Gastroesophageal sphincter (tissue), 4 donors: ENCODE measurements around the gene ZNF717. TPM values are rescaled to one million over a fixed set of nuclear protein-coding genes. Genes with fewer than 3 reads are reported as not detected.
"Not testable (repeated sequence)": the region's sequence is repeated elsewhere in the genome, so short reads cannot be mapped to it uniquely, and the experiment has no call there.

Experiments
- ATAC-seq: fragments of 150-250 bp; one replicate; pipeline ENCODE4 v1.9.1; 2016; ENCODE audit warnings: mild to moderate bottlenecking, moderate library complexity
- H3K27ac ChIP-seq, 4 donors: fragments of 200-600 bp; sonication (generic) in 3 of 4; 1 replicate in 3 of 4; 2 replicates in 1 of 4; pipeline ENCODE4 v1.5.1; 2016 to 2019
- H3K27me3 ChIP-seq: fragments of 200-600 bp; sonication (generic); one replicate; pipeline ENCODE4 v1.5.1; 2019
- H3K36me3 ChIP-seq, 2 donors: fragments of 200-600 bp; sonication (generic); one replicate each; pipeline ENCODE4 v1.5.1; 2019; ENCODE audit warnings: control low read depth in 1 of 2
- H3K4me1 ChIP-seq, 3 donors: fragments of 200-600 bp; sonication (generic); 1 replicate in 2 of 3; 2 replicates in 1 of 3; pipeline ENCODE4 v1.5.1; 2016 to 2019; ENCODE audit warnings: control low read depth in 2 of 3
- H3K4me3 ChIP-seq, 2 donors: fragments of 200-600 bp; sonication (generic); one replicate each; pipeline ENCODE4 v1.5.1; 2019; ENCODE audit warnings: mild to moderate bottlenecking in 1 of 2, moderate library complexity in 1 of 2
- H3K9me3 ChIP-seq, 3 donors: fragments of 200-600 bp; sonication (generic); one replicate each; pipeline ENCODE4 v1.5.1; 2017 to 2019; ENCODE audit warnings: control low read depth in 2 of 3
- CTCF ChIP-seq, 4 experiments: fragments of 200-600 bp in 2 of 4; fragments of 450-650 bp in 2 of 4; sonication (generic) in 1 of 4; IDR thresholded peaks; one replicate each; pipeline ENCODE4 v1.5.1; 2017 to 2019; ENCODE audit warnings: antibody characterized with exemption in 4 of 4, mild to moderate bottlenecking in 2 of 4, moderate library complexity in 2 of 4
- EP300 ChIP-seq: sonication (generic); formaldehyde crosslinking; IDR thresholded peaks from one replicate; pipeline ENCODE4 v1.6.1; 2017; ENCODE audit warnings: antibody characterized with exemption, mild to moderate bottlenecking
- POLR2A ChIP-seq, 2 donors: fragments of 450-650 bp; IDR thresholded peaks; one replicate each; pipeline ENCODE4 v1.6.1; 2017; ENCODE audit warnings: antibody characterized with exemption in 2 of 2, mild to moderate bottlenecking in 2 of 2, moderate library complexity in 1 of 2
- POLR2AphosphoS5 ChIP-seq: sonication (generic); formaldehyde crosslinking; IDR thresholded peaks from one replicate; pipeline ENCODE4 v1.6.1; 2017; ENCODE audit warnings: antibody characterized with exemption
- WGBS, 2 donors: methylation state at CpG; one replicate each; pipeline ENCODE4 v1.1.5; 2018; ENCODE audit warnings: low coverage in 1 of 2; 5-methylcytosine and 5-hydroxymethylcytosine counted together
- total RNA-seq, 4 donors: library from RNA; depleted of rRNA; stranded (reverse); fragments of >200 nt; gene quantifications; one replicate each; pipeline ENCODE4 v1.1.0, GENCODE V29; 2016

ZNF717 gene
- total RNA-seq = 10 to 100 TPM in 2 of 4 donors, 1 to 10 TPM in 2; 7.2 to 18.8 (median 9.7) TPM

- H3K27ac ChIP-seq = peak within 1 kb of the TSS; percentile 84 to 93 (median 90)
- peak within 1 kb of the TSS; percentile 66 to 80 for H3K4me3 ChIP-seq
- WGBS, 2 donors = 0% methylated on average over 4 of the region's 52 CpGs; no CpG with 5 or more reads in 1 of the 2 donors
- not testable (repeated sequence) for ATAC-seq, H3K4me1 ChIP-seq, H3K27me3 ChIP-seq
- H3K36me3 ChIP-seq = peaks cover 0 to 26% of the 10 kb centered on the region in 2 donors
- TF ChIP-seq POLR2A (IDR thresholded peaks at IDR 0.05) = peak; percentile 33 to 60
- TF ChIP-seq POLR2AphosphoS5 = peak; percentile 73
- peak in 3 of 4 experiments; percentile 23 to 35 (median 30) for TF ChIP-seq CTCF (IDR thresholded peaks at IDR 0.05)
- H3K9me3 ChIP-seq = peaks cover 0 to 16% (median 0%) of the 10 kb centered on the region in 3 donors
These were observed at the start of gene ZNF717 for GRCh38 chr3:75785081-75785755. Gene ZNF717, minus strand, starts transcription at chr3:75785549. Its CDS starts 2,187 bp downstream, at chr3:75783362.

- not testable (repeated sequence) for H3K27ac ChIP-seq, H3K36me3 ChIP-seq, ATAC-seq, H3K4me3 ChIP-seq, H3K9me3 ChIP-seq, H3K27me3 ChIP-seq, H3K4me1 ChIP-seq
- WGBS, 2 donors = 43 to 89% methylated on average over 1 of the region's 1 CpG
These were observed 45.7 kb upstream of the ZNF717 start for GRCh38 chr3:75831076-75831475.

GRCh38 chr3:75818019-75818418 is 32.7 kb upstream of the ZNF717 start:
- H3K4me1 ChIP-seq, H3K4me3 ChIP-seq, H3K9me3 ChIP-seq, H3K27ac ChIP-seq, H3K27me3 ChIP-seq, H3K36me3 ChIP-seq, ATAC-seq: not testable (repeated sequence)
- WGBS, 2 donors = 27 to 37% methylated on average over 1 of the region's 1 CpG

GRCh38 chr3:75816287-75817180 is 31.2 kb upstream of the ZNF717 start:
- H3K27me3 ChIP-seq, H3K36me3 ChIP-seq, ATAC-seq, H3K4me3 ChIP-seq, H3K27ac ChIP-seq, H3K4me1 ChIP-seq, H3K9me3 ChIP-seq: not testable (repeated sequence)
- WGBS, 2 donors = 54 to 58% methylated on average over 6 to 9 of the region's 9 CpGs

GRCh38 chr3:75814797-75815196 is 29.4 kb upstream of the ZNF717 start:
- H3K4me3 ChIP-seq = no peak overlapping the region
- peaks cover 0 to under 1% (median 0%) of the 10 kb centered on the region in 3 donors for H3K9me3 ChIP-seq
- no peaks in the 10 kb centered on the region for H3K4me1 ChIP-seq
- no peak for ATAC-seq
- no peak overlapping the region for H3K27ac ChIP-seq
- no peaks in the 10 kb centered on the region for H3K36me3 ChIP-seq
- TF ChIP-seq POLR2A (IDR thresholded peaks at IDR 0.05) (no peak), EP300 (no peak), CTCF (IDR thresholded peaks at IDR 0.05) (no peak), POLR2AphosphoS5 (no peak)
- peaks cover 3% of the 10 kb centered on the region for H3K27me3 ChIP-seq
- WGBS, 2 donors = 38 to 42% methylated on average over 3 of the region's 3 CpGs

GRCh38 chr3:75782506-75782905 is 2.8 kb downstream of the ZNF717 start:
- peaks cover 0 to 40% (median 0%) of the 10 kb centered on the region in 3 donors for H3K9me3 ChIP-seq
- peaks cover 0 to 53% of the 10 kb centered on the region in 2 donors for H3K36me3 ChIP-seq
- WGBS, 2 donors = 86 to 100% methylated on average over 7 to 9 of the region's 16 CpGs

More at GRCh38 chr3:75782506-75782905, 2.8 kb downstream of the ZNF717 start:
- H3K4me1 ChIP-seq = peaks cover 0 to 7% (median 0%) of the 10 kb centered on the region in 3 donors
- no peak for TF ChIP-seq POLR2A (IDR thresholded peaks at IDR 0.05)
- TF ChIP-seq POLR2AphosphoS5 = no peak
- no peak for TF ChIP-seq CTCF (IDR thresholded peaks at IDR 0.05)
- no peak for TF ChIP-seq EP300
- no peak for ATAC-seq
- H3K27ac ChIP-seq = no peak overlapping the region
- no peak overlapping the region for H3K4me3 ChIP-seq
- H3K27me3 ChIP-seq = no peaks in the 10 kb centered on the region
